ENCODE results near the gene DNMT3A. TPM values are rescaled to one million over a fixed set of nuclear protein-coding genes. Genes with fewer than 3 reads are reported as not detected.

DNMT3A gene
- total and polyA plus RNA-seq, 12 donors, result 10.6 to 53.4 (median 25.0) TPM

- H3K4me3 ChIP-seq, result no peak overlapping the region
- H3K27ac ChIP-seq, result peak overlapping the region in 1 of 5 donors; percentile 24
- peaks cover 14 to 57% of the 10 kb centered on the region in 2 donors for H3K4me1 ChIP-seq (replicated peaks in 1 of 2)
- intact Hi-C loops (cut with DNase I), result no loop called here
- no peaks in the 10 kb centered on the region for H3K36me3 ChIP-seq (replicated peaks in 1 of 2)
- H3K9me3 ChIP-seq (replicated peaks in 1 of 3), result no peaks in the 10 kb centered on the region
- TF ChIP-seq CTCF (IDR thresholded peaks at IDR 0.05) (no peak), POLR2A (IDR thresholded peaks at IDR 0.05) (no peak)
- 76 to 85% (median 82%) methylated on average over 19 to 27 of the region's 27 CpGs for WGBS, 4 donors
- no peak for DNase-seq
- H3K27me3 ChIP-seq, result no peaks in the 10 kb centered on the region
These were observed 13.3 kb downstream of the DNMT3A start for GRCh38 chr2:25328152-25329085.

DNA sequence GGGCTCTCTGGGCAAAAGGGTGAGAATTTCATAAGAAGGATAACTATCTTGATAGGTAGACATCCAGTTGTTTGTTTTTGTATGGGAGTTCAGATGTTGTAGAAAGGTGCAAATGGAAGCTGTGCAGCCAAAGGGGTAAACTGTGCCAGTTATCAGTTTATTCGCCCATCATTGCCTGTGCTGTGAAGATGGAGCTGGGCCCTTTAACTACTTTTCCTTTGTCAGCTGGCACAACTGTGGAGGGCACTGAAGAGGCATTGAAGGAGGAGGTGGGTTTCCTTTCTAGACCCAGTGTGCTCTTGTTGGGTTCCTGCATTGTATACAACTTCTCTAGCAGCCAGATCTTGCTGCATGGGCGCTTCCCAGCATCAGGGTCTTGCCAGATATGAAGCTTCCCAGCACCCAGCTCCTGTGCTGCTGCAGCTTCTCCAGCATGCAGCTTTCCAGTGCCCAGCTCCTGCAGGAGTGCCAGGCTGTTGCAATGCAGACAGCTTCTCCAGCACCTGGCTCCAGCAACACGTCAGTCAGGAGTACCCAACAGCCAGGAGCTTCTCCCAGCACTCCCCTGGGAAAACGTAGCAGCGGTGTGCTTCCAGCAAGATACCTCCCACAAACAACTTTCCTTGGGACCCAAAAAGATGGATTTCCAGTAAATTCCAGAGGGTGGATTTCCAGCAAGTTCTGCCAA is 15.3 kb downstream of the DNMT3A start:
- no peak overlapping the region for H3K4me3 ChIP-seq
- TF ChIP-seq CTCF (IDR thresholded peaks at IDR 0.05) (no peak), POLR2A (IDR thresholded peaks at IDR 0.05) (no peak)
- intact Hi-C loops (cut with DNase I), result no loop called here
- H3K9me3 ChIP-seq (replicated peaks in 1 of 3), result no peaks in the 10 kb centered on the region
- H3K27me3 ChIP-seq, result no peaks in the 10 kb centered on the region
- peak overlapping the region in 1 of 5 donors; percentile 8 for H3K27ac ChIP-seq
- 91 to 100% (median 98%) methylated on average over 4 to 5 of the region's 5 CpGs for WGBS, 4 donors
- H3K36me3 ChIP-seq (replicated peaks in 1 of 2), result no peaks in the 10 kb centered on the region
- DNase-seq, result no peak
- H3K4me1 ChIP-seq (replicated peaks in 1 of 2), result peaks cover 19 to 48% of the 10 kb centered on the region in 2 donors

DNA sequence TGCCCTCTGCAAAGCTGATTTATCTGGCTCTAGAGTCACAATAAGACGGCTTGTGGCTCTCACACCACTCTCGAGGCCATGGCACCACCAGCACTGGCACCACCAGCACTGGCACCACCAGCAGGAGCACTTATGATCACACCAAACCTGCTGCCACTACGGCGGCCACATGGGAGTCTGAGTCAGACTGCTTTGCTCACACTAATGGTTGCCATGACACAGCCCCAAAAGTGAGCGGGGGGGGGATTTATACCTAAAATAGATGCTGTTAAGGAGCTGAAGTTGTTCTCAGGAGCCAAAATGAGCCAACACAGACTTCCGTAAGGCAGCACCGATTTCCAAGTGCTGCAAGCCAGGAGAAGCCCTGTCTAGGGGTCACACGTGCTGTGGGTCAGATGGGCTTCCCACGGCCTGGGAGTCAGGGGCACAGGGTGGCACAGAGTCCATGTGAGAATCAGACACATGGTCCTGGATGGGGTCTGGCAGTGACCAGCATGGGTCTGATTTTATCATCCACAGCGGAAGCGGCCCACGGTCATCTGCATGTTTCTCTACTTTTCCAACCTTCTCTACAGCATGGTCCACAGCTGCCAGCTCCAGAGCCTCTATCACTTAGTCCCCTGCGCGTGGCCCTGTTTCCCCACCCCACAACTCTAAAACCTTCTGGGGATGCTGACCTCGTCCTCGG is 16.7 kb downstream of the DNMT3A start:
- 49 to 65% (median 53%) methylated on average over 9 to 16 of the region's 16 CpGs for WGBS, 4 donors
- Histone ChIP-seq H3K9me3 (replicated peaks in 1 of 3) (no peaks in the 10 kb centered on the region), H3K27me3 (no peaks in the 10 kb centered on the region), H3K27ac (peak overlapping the region in 3 of 5 donors; percentile 60 to 84 (median 79)), H3K36me3 (replicated peaks in 1 of 2) (no peaks in the 10 kb centered on the region), H3K4me1 (replicated peaks in 1 of 2) (peaks cover 19 to 38% of the 10 kb centered on the region in 2 donors), H3K4me3 (no peak overlapping the region)
- intact Hi-C loops (cut with DNase I), result no loop called here
- peak; percentile 86 to 96 (median 94) for DNase-seq
- TF ChIP-seq POLR2A (IDR thresholded peaks at IDR 0.05) (peak in 1 of 2 donors; percentile 37), CTCF (IDR thresholded peaks at IDR 0.05) (no peak)

DNA sequence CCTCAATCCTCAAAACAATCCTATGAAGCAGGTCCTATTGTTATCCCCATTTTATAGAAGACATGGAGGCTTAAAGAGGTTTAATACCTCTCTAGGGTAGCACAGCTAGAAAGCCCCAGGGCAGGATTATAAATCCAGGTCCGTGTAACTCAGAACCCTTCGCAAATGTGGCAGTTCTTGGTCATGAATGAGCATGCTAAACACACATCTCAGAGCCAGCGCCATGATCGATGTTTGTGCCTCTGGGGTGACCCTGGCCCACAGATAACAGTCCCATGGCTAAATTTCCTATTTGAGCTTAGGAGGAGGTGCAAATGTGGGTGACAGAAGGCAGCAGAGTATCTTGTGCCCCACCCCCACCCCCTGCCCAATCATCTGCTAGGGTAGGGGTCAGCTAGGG is 17.5 kb downstream of the DNMT3A start:
- Histone ChIP-seq H3K36me3 (replicated peaks in 1 of 2) (no peaks in the 10 kb centered on the region), H3K4me3 (no peak overlapping the region), H3K27me3 (no peaks in the 10 kb centered on the region), H3K27ac (peak overlapping the region in 3 of 5 donors; percentile 60 to 84 (median 79)), H3K4me1 (replicated peaks in 1 of 2) (peaks cover 19 to 34% of the 10 kb centered on the region in 2 donors), H3K9me3 (replicated peaks in 1 of 3) (no peaks in the 10 kb centered on the region)
- WGBS, 4 donors, result 18 to 69% (median 36%) methylated on average over 2 to 4 of the region's 4 CpGs
- TF ChIP-seq CTCF (IDR thresholded peaks at IDR 0.05), result no peak
- no peak for TF ChIP-seq POLR2A (IDR thresholded peaks at IDR 0.05)
- DNase-seq, result peak in 3 of 7 donors; percentile 52 to 65 (median 55)
- intact Hi-C loops (cut with DNase I), result no loop called here
